A549 (cell line): ENCODE measurements around the gene AFF3. TPM values are rescaled to one million over a fixed set of nuclear protein-coding genes. Genes with fewer than 3 reads are reported as not detected.
"Not testable (repeated sequence)": the region's sequence is repeated elsewhere in the genome, so short reads cannot be mapped to it uniquely, and the experiment has no call there.

Source experiments
- ATAC-seq, 2 experiments: fragments of 200-7000 bp in 1 of 2; fragments of >200 bp in 1 of 2; cut with Nextera tagmentation in 1 of 2; cut with Tn5 transposase in 1 of 2; 3 replicates each; pipeline versions ENCODE4 v1.8.0 to v1.9.1; 2018 to 2020; ENCODE audit warnings: mild to moderate bottlenecking in 1 of 2, moderate library complexity in 1 of 2
- CTCF ChIA-PET: fragments of 300-600 bp; sonication (Branson Sonifier 250); formaldehyde crosslinking; extraction: SDS; loops from one replicate; lab custom pipeline; 2021; ENCODE audit warnings: antibody characterized with exemption, inconsistent platforms; lab: Yijun Ruan, JAX
- POLR2A ChIA-PET: fragments of 350-600 bp; formaldehyde crosslinking; extraction: SDS; loops from one replicate; lab custom pipeline; 2021; ENCODE audit warnings: antibody characterized with exemption, inconsistent platforms; lab: Yijun Ruan, JAX
- DNase-seq, 2 experiments: peaks; one replicate each; pipeline versions ENCODE4 v3.0.0 to v3.0.0-alpha.2; 2011 to 2016; ENCODE audit warnings: low read depth in 1 of 2, low spot score in 1 of 2
- FAIRE-seq: peaks from 2 replicates; lab custom pipeline; 2011; peaks lifted over from hg19 to GRCh38; lab: Jason Lieb, UNC
- H3K27ac ChIP-seq, 2 experiments: fragments of >200 bp; sonication (Bioruptor Twin); formaldehyde crosslinking; 3 replicates each; pipeline ENCODE4 v1.5.1; 2016 to 2017
- H3K4me1 ChIP-seq: fragments of >200 bp; sonication (Bioruptor Twin); formaldehyde crosslinking; 3 replicates; pipeline ENCODE4 v1.6.1; 2016
- H3K4me2 ChIP-seq: fragments of >200 bp; sonication (Bioruptor Twin); formaldehyde crosslinking; 3 replicates; pipeline ENCODE4 v1.6.1; 2016
- H3K4me3 ChIP-seq: fragments of >200 bp; sonication (Bioruptor Twin); formaldehyde crosslinking; 3 replicates; pipeline ENCODE4 v1.5.1; 2016
- H3K9me3 ChIP-seq: fragments of >200 bp; sonication (Bioruptor Twin); formaldehyde crosslinking; 3 replicates; pipeline ENCODE4 v1.6.1; 2016
- BHLHE40 ChIP-seq: IDR thresholded peaks from 2 replicates; pipeline ENCODE4 v1.6.1; 2012; ENCODE audit warnings: low read depth, low read length, inconsistent platforms
- CHD4 ChIP-seq: fragments of 200-600 bp; sonication (generic); IDR thresholded peaks from 2 replicates; pipeline ENCODE4 v1.6.1; 2016; ENCODE audit warnings: antibody characterized with exemption, mild to moderate bottlenecking, borderline replicate concordance
- CTCF ChIP-seq: fragments of >200 bp; sonication (Bioruptor Twin); formaldehyde crosslinking; IDR thresholded peaks from 3 replicates; pipeline ENCODE4 v1.5.1; 2016
- E2F6 ChIP-seq: IDR thresholded peaks from 2 replicates; pipeline ENCODE4 v1.6.1; 2012; ENCODE audit warnings: low read depth, borderline replicate concordance
- EHF ChIP-seq: fragments of 250-450 bp; sonication (Bioruptor Pico); IDR thresholded peaks from 2 replicates; pipeline ENCODE4 v1.5.0; 2020; ENCODE audit warnings: mild to moderate bottlenecking
- EP300 ChIP-seq, 2 experiments: fragments of >200 bp; sonication (Bioruptor Twin); formaldehyde crosslinking; IDR thresholded peaks; 2 replicates in 1 of 2; 3 replicates in 1 of 2; pipeline ENCODE4 v1.6.1; 2016 to 2017
- GATA3 ChIP-seq: IDR thresholded peaks from 2 replicates; pipeline ENCODE4 v1.6.1; 2012; ENCODE audit warnings: borderline replicate concordance
- HDAC2 ChIP-seq: fragments of 200-600 bp; sonication (generic); IDR thresholded peaks from 2 replicates; pipeline ENCODE4 v1.6.1; 2016
- HES2 ChIP-seq: fragments of >200 bp; sonication (Bioruptor Twin); formaldehyde crosslinking; IDR thresholded peaks from 2 replicates; pipeline ENCODE4 v1.6.1; 2016
- HEYL ChIP-seq: fragments of 250-450 bp; sonication (Bioruptor Pico); IDR thresholded peaks from 2 replicates; pipeline ENCODE4 v1.8.0; 2021; ENCODE audit warnings: mild to moderate bottlenecking, moderate library complexity
- HOXB5 ChIP-seq: fragments of 250-450 bp; sonication (Bioruptor Pico); IDR thresholded peaks from 2 replicates; pipeline ENCODE4 v1.5.0; 2020; ENCODE audit warnings: mild to moderate bottlenecking, moderate library complexity
- JUN ChIP-seq, 2 experiments: fragments of >200 bp; sonication (Bioruptor Twin); formaldehyde crosslinking; IDR thresholded peaks; 2 replicates in 1 of 2; 3 replicates in 1 of 2; pipeline ENCODE4 v1.6.1; 2016 to 2017
- KDM1A ChIP-seq: fragments of 200-600 bp; sonication (generic); IDR thresholded peaks from 2 replicates; pipeline ENCODE4 v1.6.1; 2016; ENCODE audit warnings: low read depth, mild to moderate bottlenecking
- KDM5A ChIP-seq: fragments of 200-600 bp; sonication (generic); IDR thresholded peaks from 2 replicates; pipeline ENCODE4 v1.6.1; 2016; ENCODE audit warnings: antibody characterized with exemption, mild to moderate bottlenecking
- MAFK ChIP-seq: fragments of 450-650 bp; IDR thresholded peaks from 2 replicates; pipeline ENCODE4 v1.6.1; 2014; ENCODE audit not compliant: partially characterized antibody
- MAZ ChIP-seq: fragments of 150-350 bp; IDR thresholded peaks from 2 replicates; pipeline ENCODE4 v1.6.1; 2014; ENCODE audit warnings: antibody characterized with exemption, low read depth, low read length, borderline replicate concordance
- MYC ChIP-seq: IDR thresholded peaks from 2 replicates; pipeline ENCODE4 v1.6.1; 2012; ENCODE audit warnings: mild to moderate bottlenecking, inconsistent platforms, low read length, improper control_type of control experiment, borderline replicate concordance
- NFE2L2 ChIP-seq: fragments of 150-350 bp; conservative IDR thresholded peaks from 2 replicates; pipeline ENCODE4 v1.6.1; 2014; ENCODE audit warnings: low read length
- NPAS2 ChIP-seq: fragments of 250-450 bp; sonication (Bioruptor Pico); IDR thresholded peaks from 2 replicates; pipeline ENCODE4 v1.8.0; 2022; ENCODE audit warnings: mild to moderate bottlenecking, moderate library complexity, borderline replicate concordance
- NR3C1 ChIP-seq: fragments of >200 bp; sonication (Bioruptor Twin); formaldehyde crosslinking; IDR thresholded peaks from 3 replicates; pipeline ENCODE4 v1.6.1; 2017
- PHF8 ChIP-seq: fragments of 200-600 bp; sonication (generic); IDR thresholded peaks from 2 replicates; pipeline ENCODE4 v1.6.1; 2016; ENCODE audit warnings: low read depth, mild to moderate bottlenecking, antibody characterized with exemption, moderate library complexity, borderline replicate concordance
- POLR2A ChIP-seq: IDR thresholded peaks from 2 replicates; pipeline ENCODE4 v1.6.1; 2012; ENCODE audit warnings: mild to moderate bottlenecking, low read length
- RAD21 ChIP-seq, 2 experiments: fragments of >200 bp in 1 of 2; sonication (Bioruptor Twin) in 1 of 2; formaldehyde crosslinking in 1 of 2; IDR thresholded peaks in 1 of 2; conservative IDR thresholded peaks in 1 of 2; 2 replicates in 1 of 2; 3 replicates in 1 of 2; pipeline ENCODE4 v1.6.1; 2012 to 2018; ENCODE audit warnings: inconsistent platforms in 1 of 2
- RARB ChIP-seq: fragments of 250-450 bp; sonication (Bioruptor Pico); IDR thresholded peaks from 2 replicates; pipeline ENCODE4 v1.8.0; 2021; ENCODE audit warnings: mild to moderate bottlenecking, moderate library complexity
- RCOR1 ChIP-seq: fragments of 150-350 bp; IDR thresholded peaks from 2 replicates; pipeline ENCODE4 v1.6.1; 2014; ENCODE audit warnings: antibody characterized with exemption, low read length, low read depth
- RFX5 ChIP-seq: fragments of 450-650 bp; IDR thresholded peaks from 2 replicates; pipeline ENCODE4 v1.7.1; 2014; ENCODE audit warnings: antibody characterized with exemption, mild to moderate bottlenecking, moderate library complexity
- SMC3 ChIP-seq: fragments of >200 bp; sonication (Bioruptor Twin); formaldehyde crosslinking; IDR thresholded peaks from 3 replicates; pipeline ENCODE4 v1.6.1; 2018; ENCODE audit warnings: inconsistent platforms
- TP53 ChIP-seq: fragments of 250-450 bp; sonication (Bioruptor Pico); IDR thresholded peaks from 2 replicates; pipeline ENCODE4 v1.5.0; 2021; ENCODE audit warnings: mild to moderate bottlenecking, moderate library complexity
- ZNF302 ChIP-seq: fragments of 250-450 bp; sonication (Bioruptor Pico); IDR thresholded peaks from 2 replicates; pipeline ENCODE4 v1.9.0; 2021; ENCODE audit warnings: inconsistent platforms, mild to moderate bottlenecking, moderate library complexity
- ZSCAN20 ChIP-seq: fragments of 250-450 bp; sonication (Bioruptor Pico); IDR thresholded peaks from 2 replicates; pipeline ENCODE4 v1.8.0; 2022; ENCODE audit warnings: mild to moderate bottlenecking, moderate library complexity
- WGBS: methylation state at CpG from one replicate; pipeline ENCODE4 v1.1.6; 2017; ENCODE audit errors: missing lambda C conversion rate; 5-methylcytosine and 5-hydroxymethylcytosine counted together
- polyA plus RNA-seq, 4 experiments: library from polyadenylated mRNA; depleted of rRNA in 3 of 4; stranded (reverse); fragments of >200 nt; fragmentation: RNase III in 1 of 4; extraction: RNeasy Plus Mini Kit Qiagen cat#74134 plus additional on column Dnase treatment in 1 of 4; gene quantifications; 2 replicates in 3 of 4; 3 replicates in 1 of 4; pipeline ENCODE4 v1.2.3, GENCODE V29; 2011 to 2017

AFF3 gene
- polyA plus RNA-seq, 2 of the 4 experiments (the other 2 are of a cell fraction) = not detected

GRCh38 chr2:99663641-99664040, 478.7 kb downstream of the AFF3 start:
- Histone ChIP-seq H3K27ac (no peak overlapping the region), H3K9me3 (no peaks in the 10 kb centered on the region; the same call in 2 of the 3 replicates), H3K4me1 (no peaks in the 10 kb centered on the region), H3K4me2 (no peak overlapping the region), H3K4me3 (no peak overlapping the region)
- ATAC-seq (no peak), DNase-seq (no peak), FAIRE-seq (no peak)
- WGBS = 5% methylated on average over 2 of the region's 2 CpGs
- ChIA-PET CTCF (no interaction called here), POLR2A (no interaction called here)
- TF ChIP-seq CHD4 (no peak), BHLHE40 (no peak), RARB (no peak), EP300 (IDR thresholded peaks at IDR 0.05) (no peak), SMC3 (no peak), POLR2A (no peak), HEYL (no peak), MAZ (no peak), KDM5A (no peak), JUN (IDR thresholded peaks at IDR 0.05) (no peak), CTCF (no peak), KDM1A (no peak), EHF (CRISPR knock-in tag) (no peak), HDAC2 (no peak), MAFK (no peak)

- Histone ChIP-seq H3K4me1 (no peaks in the 10 kb centered on the region), H3K4me3 (no peak overlapping the region)
- ChIA-PET CTCF (interaction anchor here (0.6 to 1.1 kb wide), 2 partner anchors 20 to 103 kb away, joined by 3 read pairs; no protein-coding TSS in a partner anchor), POLR2A (no interaction called here)
- WGBS = 6% methylated on average over 2 of the region's 2 CpGs
- DNase-seq = no peak
- no peak for TF ChIP-seq HES2
- no peak for TF ChIP-seq RARB
- TF ChIP-seq KDM1A = no peak
- no peak for TF ChIP-seq NR3C1
- TF ChIP-seq E2F6 = no peak
- no peak for TF ChIP-seq PHF8
- no peak for TF ChIP-seq NPAS2 (CRISPR knock-in tag)
- TF ChIP-seq ZSCAN20 = no peak
- TF ChIP-seq ZNF302 (CRISPR knock-in tag) = no peak
- no peak for TF ChIP-seq RFX5
- no peak for TF ChIP-seq NFE2L2
- TF ChIP-seq JUN (IDR thresholded peaks at IDR 0.05) = no peak
- TF ChIP-seq MYC = no peak
- no peak for TF ChIP-seq HOXB5 (CRISPR knock-in tag)
- no peak for TF ChIP-seq RCOR1
- no peak for TF ChIP-seq GATA3
- TF ChIP-seq POLR2A = no peak
- no peak for TF ChIP-seq EP300 (IDR thresholded peaks at IDR 0.05)
- TF ChIP-seq RAD21 (conservative IDR thresholded peaks at IDR 0.05 in 1 of 2, IDR thresholded peaks at IDR 0.05 in 1 of 2) = no peak
- TF ChIP-seq TP53 (CRISPR knock-in tag) = no peak
- TF ChIP-seq, all 56 proteins: peak for 0
- Histone ChIP-seq H3K4me2 (no peak overlapping the region), H3K27ac (no peak overlapping the region), H3K9me3 (no peaks in the 10 kb centered on the region; the same call in 2 of the 3 replicates)
- FAIRE-seq (no peak), ATAC-seq (no peak)
Observed at GRCh38 chr2:99662761-99663341, 479.5 kb downstream of the AFF3 start.

GRCh38 chr2:99661761-99662160, 480.6 kb downstream of the AFF3 start:
- ATAC-seq, FAIRE-seq, POLR2A ChIA-PET, DNase-seq, H3K4me2 ChIP-seq, H3K4me3 ChIP-seq, H3K4me1 ChIP-seq, H3K9me3 ChIP-seq, H3K27ac ChIP-seq: not testable (repeated sequence)
- CTCF ChIA-PET = interaction anchor here (1.1 kb wide), 1 partner anchor 102 kb away, joined by 3 read pairs; no protein-coding TSS in a partner anchor
- WGBS = 56% methylated on average over 9 of the region's 9 CpGs
